NOMO-1 treated with DMSO at 0.1 percent for 48 hours (cell line): ENCODE data around the gene EIPR1.
"Not testable (repeated sequence)": the region's sequence is repeated elsewhere in the genome, so short reads cannot be mapped to it uniquely, and the experiment has no call there.

Source experiments
- DNase-seq: peaks from one replicate; lab custom pipeline; 2025; ENCODE audit not compliant: unreplicated experiment; lab: John Stamatoyannopoulos, UW

The EIPR1 gene

GRCh38 chr2:3182848-3183247 is 194.8 kb downstream of the EIPR1 start:
- DNase-seq, result no peak

GRCh38 chr2:3181416-3182010 is 196.1 kb downstream of the EIPR1 start:
- DNase-seq, result no peak

GRCh38 chr2:3180909-3181221 is 196.8 kb downstream of the EIPR1 start:
- not testable (repeated sequence) for DNase-seq

- no peak for DNase-seq
These were observed 197.3 kb downstream of the EIPR1 start for GRCh38 chr2:3180082-3180908.

GRCh38 chr2:3179626-3180025 is 198.0 kb downstream of the EIPR1 start:
- no peak for DNase-seq

GRCh38 chr2:3179208-3179607 is 198.4 kb downstream of the EIPR1 start:
- no peak for DNase-seq

GRCh38 chr2:3178578-3179031 is 199.0 kb downstream of the EIPR1 start:
- DNase-seq, result no peak

GRCh38 chr2:3177891-3178577 is 199.6 kb downstream of the EIPR1 start:
- DNase-seq, result no peak

GRCh38 chr2:3176869-3177255 is 200.8 kb downstream of the EIPR1 start:
- no peak for DNase-seq

- no peak for DNase-seq
These were observed 201.3 kb downstream of the EIPR1 start for GRCh38 chr2:3176071-3176868.

- DNase-seq, result no peak
These were observed 202.1 kb downstream of the EIPR1 start for GRCh38 chr2:3175568-3175955.

- no peak for DNase-seq
These were observed 202.7 kb downstream of the EIPR1 start for GRCh38 chr2:3174626-3175567.

- no peak for DNase-seq
These were observed 204.6 kb downstream of the EIPR1 start for GRCh38 chr2:3173031-3173430.

- DNase-seq, result no peak
These were observed 205.2 kb downstream of the EIPR1 start for GRCh38 chr2:3172265-3172935.

- DNase-seq, result no peak
These were observed 205.9 kb downstream of the EIPR1 start for GRCh38 chr2:3171564-3172264.

- no peak for DNase-seq
These were observed 206.7 kb downstream of the EIPR1 start for GRCh38 chr2:3170792-3171455.

- no peak for DNase-seq
These were observed 208.3 kb downstream of the EIPR1 start for GRCh38 chr2:3169106-3169870.
